Renal cortex interstitium (tissue), 11 donors: ENCODE data around the gene SMC1B. TPM values are rescaled to one million over a fixed set of nuclear protein-coding genes. Genes with fewer than 3 reads are reported as not detected.
"Not testable (repeated sequence)": the region's sequence is repeated elsewhere in the genome, so short reads cannot be mapped to it uniquely, and the experiment has no call there.

Experiments
- DNase-seq, 11 donors: peaks; one replicate each; pipeline ENCODE4 v3.0.0-alpha.2; 2013; ENCODE audit warnings: low read depth in 9 of 11, low spot score in 4 of 11; ENCODE audit errors: extremely low read depth in 1 of 11
- polyA plus RNA-seq, 3 donors: library from polyadenylated mRNA; unstranded; fragments of 120-200 nt; gene quantifications; one replicate each; pipeline ENCODE4 v1.2.1, GENCODE V29; 2013; ENCODE audit not compliant: insufficient read length in 3 of 3

The SMC1B gene
- polyA plus RNA-seq, 3 donors: 0.13 to 0.32 (median 0.20) TPM

DNA sequence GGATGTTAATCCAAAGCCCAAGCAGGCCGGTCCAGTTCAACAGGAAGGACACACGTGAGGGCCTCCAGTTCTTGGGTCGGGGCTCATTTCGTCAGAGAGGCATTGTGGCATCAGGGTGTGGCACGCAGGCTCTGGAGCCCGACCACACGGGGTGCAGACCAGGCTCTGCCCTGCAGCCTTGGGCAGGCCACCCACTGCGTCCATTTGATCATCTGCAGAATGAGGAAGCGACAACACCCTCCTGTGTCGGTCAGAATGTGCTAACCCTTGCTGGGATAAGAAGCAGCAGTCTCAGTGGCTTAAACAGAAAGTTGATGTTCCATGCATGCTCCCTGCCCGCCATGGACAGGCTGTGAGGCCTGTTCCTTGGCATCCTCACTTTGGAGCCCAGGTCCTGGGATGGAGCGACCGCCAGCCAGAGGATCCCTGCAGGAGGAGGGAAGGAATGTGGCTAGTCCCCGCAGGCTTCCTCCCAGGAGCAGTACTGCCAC is 10.9 kb upstream of the SMC1B start:
- DNase-seq: no peak

DNA sequence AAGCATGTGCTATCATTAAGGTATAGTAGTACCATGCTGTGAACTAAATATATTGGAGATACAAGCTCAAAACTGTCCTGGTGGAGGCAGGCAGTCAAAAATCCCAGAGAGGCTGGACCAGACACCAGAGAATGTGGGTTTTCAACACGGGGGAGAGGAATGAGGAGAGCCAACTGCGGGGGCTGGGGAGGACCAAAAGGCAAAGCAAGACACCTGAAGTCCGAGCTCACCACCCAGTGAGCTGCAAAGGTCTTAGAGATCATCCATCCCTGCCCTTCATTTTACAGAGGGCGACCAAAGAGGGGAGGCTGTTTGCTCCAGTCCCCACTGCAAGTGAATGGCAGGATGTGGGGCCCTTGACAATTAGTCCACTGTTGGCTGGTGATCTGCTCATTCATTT is 10.1 kb upstream of the SMC1B start:
- no peak for DNase-seq

DNA sequence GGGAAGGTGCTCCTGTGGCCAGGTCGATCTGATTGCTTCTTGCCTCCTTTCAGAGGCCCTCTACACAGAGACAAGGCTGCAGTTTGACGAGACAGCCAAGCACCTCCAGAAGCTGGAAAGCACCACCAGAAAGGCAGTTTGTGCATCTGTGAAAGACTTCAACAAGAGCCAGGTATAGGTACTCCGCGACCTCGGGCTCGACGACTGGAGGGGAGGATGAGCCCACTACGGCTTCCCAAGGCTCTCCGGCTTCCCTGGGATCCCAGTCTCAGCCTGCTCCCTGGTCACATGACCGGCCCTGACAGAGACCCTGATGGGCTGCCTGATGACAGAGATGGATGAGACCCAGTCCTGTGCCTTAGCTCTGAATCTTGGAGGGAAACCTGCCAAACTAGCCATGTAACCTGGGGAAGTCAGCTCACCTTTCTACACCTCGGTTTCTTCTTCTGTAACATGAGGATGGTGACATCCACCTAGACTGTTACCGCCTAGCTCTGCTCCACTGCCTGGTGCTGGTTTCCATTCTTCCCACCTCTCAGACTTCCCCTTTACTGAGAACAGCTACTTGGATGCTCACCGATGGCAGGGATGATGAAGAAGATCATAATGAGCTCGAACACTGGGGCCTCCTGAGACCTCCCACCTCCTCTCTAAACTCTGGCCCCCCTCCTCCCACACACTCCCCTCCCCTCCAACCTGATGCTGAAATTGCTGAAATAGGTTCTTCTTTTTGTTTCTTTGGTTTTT is 9.0 kb upstream of the SMC1B start:
- no peak for DNase-seq

DNA sequence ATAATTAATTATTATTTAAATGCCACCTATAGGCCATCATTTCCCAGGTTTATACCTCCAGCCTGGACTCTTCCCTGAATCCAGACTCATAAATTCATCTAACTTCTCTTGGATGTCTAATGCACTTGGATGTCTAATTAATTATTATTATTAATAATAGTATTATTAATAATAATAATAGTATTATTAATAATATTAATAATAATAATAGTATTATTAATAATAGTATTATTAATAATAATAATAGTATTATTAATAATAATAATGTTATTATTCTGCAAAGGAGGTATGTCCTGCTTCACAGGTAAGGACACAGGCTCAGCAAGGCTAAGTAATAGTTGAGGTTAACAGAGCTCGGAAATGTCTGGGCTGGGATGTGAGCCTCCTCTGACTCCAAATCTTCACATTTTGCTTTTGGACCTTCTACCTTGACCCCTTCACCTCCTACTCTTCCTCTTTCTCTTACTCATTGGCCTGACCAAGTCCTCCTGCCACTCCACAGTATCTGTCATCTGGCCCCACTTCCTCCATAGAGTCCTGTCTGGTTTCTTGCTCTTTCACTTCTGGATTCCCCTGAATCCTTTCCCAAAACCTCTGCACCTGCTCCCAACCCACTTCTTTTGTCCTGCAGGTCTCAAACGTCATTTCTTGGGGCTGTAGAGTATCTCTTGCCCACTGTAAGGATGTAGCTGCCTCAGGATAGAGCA is 8.1 kb upstream of the SMC1B start:
- DNase-seq: no peak

DNA sequence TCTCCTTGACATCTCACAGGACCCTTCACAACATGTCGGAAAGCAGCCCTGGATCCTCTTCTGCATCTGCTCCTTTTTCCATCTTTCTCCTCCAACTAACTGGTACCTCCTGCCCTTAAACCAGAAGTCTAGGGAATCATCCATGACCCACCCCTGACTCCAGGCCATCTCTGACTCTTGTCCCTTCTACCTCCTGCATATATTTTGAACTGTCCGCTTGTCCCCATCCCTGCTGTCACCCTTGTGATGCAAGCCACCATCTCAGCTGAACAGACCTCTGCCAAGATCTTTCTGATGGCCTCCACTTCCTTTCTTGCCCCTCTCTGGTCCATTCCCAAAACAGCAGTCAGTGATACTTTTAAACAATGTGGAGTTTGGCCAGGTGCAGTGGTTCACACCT is 7.1 kb upstream of the SMC1B start:
- no peak for DNase-seq

DNA sequence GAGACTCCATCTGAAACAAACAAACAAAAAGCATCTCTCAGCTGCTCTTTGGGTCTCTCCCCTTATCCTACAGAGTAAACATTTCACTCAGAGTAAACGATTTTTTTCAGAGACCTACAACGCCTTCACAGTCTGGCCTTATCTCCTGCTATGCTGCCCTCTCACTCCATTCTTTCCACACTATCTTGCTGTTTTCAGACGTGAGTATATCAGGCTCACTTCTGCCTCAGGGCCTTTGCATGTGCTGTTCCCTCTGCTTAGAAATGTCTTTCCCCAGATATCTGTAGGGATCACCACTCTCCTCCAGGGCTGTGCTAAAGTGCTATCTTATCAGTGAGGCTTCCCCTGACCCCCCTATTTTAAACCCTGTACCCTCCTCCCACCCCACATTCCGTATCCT is 6.6 kb upstream of the SMC1B start:
- DNase-seq: no peak

DNA sequence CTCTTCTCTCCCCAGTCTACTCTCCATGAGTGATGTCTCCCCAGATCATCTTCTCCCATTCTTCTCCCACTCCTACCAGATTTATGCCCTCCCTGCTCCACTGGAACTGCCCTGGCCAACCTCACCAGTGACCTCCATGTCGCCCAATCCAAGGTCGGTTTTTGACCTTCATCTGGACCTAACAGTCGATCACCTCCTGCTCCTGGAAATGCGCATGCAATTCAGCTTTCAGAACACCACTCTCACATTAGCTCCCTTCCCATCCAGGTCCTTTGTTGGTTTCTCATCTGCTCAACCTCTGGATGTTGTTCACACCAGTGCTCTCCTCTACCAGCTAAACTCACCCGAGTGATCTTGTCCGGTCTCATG is 5.4 kb upstream of the SMC1B start:
- DNase-seq: no peak

DNA sequence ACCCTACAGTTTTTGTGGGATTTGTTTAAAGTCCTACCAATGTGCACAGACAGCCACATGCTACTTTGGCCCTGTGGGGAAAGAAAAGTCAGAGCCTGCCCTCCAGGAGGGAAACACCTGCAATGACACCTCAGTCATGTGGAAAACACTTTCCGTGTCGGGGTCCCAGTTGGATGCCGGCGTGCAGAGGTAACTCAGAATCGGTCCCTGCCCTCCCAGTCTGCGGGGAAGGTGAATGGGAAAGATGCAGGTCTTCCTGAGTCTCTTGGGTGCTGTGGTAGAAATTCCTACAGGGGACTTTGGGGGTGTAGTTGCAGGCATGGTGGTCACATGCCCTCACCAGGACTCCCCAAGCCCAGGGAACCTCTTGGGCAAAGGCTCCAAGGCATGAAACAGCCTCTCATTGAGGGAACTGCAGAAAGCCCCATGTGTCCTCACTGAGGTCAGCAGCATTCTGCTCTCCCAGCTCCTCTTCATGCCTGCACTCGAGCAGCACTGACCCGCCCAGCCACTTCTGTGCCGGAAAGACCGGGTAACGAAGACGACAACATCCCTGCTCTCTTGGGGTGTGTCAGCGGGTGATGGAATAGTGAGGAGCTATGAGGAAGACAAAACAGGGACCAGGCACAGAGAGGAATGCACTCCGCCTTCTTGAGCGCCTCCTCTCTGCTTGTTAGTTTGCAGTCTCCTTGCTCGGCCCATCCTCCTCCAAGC is 4.8 kb upstream of the SMC1B start:
- no peak for DNase-seq

DNA sequence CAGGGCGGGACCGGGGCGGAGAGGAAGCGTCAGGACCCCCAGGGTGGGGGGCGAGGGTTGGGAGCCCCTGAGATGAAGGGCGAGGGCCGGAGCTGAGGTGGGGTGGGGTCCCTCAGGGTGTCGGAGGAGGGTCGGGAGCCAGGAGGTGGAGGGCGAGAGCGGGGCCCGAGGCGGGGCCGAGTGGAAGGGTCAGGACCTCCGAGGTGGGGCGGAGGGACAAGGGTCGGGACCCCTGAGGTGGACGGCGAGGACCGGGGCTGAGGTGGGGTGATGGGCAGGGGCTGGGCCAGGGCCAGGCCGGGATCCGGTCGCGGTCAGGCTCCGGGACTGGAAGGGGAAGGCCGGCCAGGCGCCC is 409 bp downstream of the SMC1B start:
- DNase-seq: no peak

DNA sequence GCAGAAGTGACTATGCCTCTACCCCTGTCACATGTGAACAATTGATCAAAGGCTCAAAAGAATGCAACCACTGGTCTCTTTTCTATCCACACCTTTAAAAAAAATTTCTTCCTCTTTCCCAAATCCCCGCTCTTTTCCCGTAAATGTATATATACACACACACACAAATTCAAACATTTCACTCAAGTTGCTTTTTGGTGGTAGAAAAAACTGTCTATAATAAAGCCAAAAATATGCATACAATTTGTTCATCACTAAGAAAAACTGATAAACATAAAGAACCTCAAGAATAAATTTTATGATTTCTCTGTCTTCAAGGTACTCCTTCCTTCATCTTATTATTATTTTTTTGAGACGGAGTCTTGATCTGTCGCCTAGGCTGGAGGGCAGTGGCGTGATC is 5.6 kb downstream of the SMC1B start:
- DNase-seq: no peak

DNA sequence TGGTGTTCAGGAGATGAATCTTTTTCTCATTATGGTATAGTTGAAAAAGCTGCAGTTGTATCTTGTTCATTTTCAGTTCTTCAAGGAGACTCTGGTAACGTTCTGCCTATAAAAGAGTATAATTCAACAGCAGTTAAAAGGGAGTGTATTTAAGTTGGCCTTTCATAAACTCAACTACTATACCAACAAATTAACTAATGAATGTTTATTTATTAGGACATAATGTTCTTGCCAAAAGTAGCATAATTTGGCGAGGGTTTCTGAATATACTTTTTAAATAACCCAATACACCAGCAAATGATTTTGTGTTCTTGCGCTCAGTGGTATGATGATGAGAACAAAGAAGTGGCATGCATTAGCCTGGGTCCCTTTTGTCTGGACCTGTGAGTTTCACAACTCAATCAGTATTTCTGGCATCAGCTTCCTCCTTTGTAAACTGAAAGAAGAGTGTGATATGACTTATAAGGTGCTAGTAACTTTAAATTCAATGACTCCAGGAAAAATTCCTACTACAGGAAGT is 10.9 kb downstream of the SMC1B start:
- DNase-seq: no peak

DNA sequence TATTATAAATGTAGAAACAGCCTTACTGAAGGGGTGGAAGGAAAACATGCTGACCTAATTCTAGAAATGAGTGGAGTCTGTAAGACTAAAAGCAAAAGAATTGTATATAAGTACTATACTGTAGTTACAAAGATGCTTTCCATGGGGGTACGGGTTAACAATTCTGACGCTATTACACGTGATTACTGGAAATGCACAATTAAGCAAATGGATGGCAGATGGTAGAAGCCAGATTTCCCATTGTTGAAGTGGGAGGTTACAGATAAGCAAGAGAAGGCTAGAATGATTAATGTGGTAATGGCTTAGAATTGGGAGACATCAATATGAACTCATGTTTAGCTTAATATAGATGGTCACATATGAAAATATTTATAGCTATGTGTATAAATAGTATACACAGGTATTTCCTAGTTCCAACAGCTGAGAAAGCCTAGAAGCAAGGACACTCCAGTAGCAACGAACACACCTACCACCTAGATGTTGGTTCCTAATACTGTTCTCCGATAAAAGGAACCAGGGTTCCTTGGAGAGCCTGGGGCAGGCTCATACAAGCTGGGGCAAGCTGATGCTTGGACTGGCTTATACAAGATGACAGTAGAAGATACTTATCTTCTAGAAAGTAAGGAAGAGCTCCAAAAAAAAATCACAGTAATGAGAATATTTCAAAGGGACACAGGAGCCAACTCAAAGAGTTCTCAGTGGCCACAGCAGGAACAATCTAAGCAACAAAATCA is 13.5 kb downstream of the SMC1B start:
- no peak for DNase-seq

DNA sequence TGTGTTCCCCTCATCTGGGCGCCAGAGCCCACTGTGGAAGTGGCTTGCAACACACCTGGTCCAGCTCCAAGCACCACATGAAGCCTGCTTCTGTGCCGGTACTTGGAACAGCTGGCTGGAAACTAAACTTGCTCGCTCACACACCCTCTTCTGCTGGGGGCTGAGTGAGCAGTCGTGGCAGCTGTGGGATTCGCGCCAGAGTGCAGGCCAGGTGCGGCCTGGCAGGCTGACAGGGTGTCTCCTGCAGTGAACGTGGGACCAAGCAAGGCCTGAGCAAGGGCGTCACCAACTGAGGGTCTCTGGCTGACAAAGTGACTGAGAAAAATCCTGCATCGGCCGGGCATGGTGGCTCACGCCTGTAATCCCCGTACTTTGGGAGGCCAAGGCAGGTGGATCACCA is 15.2 kb downstream of the SMC1B start:
- no peak for DNase-seq

DNA sequence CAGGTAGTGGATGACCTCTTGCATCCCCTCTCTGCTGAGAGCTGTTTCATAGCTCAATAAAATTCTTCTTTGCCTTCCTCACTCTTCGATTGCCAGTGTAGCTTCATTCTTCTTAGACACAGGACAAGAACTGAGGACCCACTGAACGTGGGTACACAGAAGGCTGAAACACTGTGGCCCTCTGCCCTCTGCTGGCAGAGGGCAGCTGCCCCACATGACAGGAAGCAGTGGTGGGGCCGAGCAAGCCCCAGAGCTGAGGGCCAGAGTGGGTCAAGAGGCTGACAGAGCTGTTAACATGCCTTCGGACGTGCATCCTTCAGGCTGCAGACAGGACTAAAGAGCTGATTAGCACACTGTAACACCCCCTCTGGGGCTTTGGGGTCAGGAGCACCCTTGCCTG is 15.6 kb downstream of the SMC1B start:
- DNase-seq: no peak

DNA sequence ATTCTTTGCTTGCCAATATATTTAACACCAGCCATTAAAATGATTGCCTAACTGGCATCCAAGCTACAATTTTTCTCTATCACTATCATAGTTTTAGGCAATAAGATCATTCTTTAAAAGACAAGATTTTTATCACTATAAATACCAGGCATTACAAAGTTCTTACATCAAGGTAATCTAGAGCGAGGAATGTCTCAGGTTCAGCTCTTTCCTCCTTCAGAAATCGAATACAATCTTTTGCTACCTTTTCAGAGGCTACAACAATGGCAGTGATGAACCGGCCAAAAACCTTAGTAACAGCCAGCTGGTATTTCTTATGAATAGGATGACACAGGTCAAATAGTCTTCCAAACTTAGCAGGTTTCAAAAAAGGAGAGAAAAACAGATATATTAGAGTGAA is 23.9 kb downstream of the SMC1B start:
- DNase-seq: no peak

DNA sequence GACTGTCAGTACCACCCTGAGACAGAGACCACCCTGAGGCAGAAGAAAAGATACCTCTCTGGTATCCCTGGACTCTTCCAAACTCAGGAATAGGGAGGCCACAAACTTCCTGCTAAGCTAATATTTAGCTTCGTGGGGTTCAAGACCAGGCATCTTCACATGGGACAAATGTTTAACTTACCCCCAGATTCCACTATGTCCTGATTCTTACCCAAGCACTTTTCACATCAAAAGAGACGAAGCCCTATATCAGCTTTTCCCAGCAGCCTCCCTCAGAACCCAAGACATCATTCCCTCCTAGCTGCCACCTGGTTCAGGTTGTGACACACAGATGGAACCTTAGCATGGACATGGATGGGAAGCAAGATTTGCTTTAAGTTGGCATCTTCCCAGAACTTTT is 32.1 kb downstream of the SMC1B start:
- DNase-seq: no peak

DNA sequence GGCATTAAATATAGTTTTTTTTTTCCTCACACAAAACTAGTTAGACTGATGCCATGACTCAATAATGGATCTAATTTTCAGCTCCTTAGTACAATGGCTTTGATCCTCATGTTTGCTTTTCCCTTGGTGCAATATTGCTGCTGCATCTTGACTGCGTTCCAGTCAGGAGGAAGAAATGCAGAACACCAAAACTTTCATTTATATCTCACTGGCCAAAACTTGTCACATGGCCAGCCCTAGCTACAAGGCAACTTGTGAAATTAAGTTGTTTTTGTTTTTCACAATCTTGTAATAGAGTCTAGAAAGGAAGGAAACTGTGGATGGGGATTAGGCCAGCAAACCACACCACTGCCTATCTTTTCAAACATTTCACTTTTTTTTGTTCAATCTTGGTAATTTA is 36.7 kb downstream of the SMC1B start:
- no peak for DNase-seq

DNA sequence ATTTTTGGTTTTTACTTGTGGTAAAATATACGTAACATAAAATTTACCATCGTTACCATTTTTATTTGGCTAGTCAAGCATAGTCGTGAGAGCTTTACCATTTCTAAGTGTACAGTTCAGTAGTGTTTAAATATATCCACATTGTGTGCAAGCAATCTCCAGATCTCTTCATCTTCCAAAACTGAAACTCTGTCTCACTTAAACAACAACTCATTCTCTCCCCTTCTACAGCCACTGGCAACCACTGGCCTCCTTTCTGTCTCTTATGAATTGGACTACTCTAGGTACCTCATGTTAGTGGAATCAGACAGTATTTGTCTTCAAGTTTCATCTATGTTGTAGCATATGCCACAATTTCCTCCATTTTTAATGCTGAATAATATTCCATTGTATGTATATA is 37.4 kb downstream of the SMC1B start:
- DNase-seq: no peak

DNA sequence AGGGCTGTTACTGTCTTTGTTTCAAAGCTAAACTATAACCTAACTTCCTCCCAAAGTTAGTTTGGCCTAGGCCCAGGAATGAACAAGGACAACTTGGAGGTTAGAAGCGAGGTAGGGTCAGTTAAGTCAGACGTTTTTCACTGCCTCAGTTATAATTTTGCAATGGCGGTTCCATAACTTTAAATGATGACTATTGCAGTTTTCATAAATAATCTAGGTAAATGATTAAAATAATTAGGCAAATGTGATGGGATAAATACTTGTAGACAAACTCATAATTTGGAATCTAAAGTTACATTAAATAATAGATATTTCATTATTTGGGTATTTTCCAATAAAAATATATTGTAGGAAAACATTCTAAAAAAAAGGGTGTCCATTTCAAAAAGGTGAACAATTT is 39.8 kb downstream of the SMC1B start:
- DNase-seq: not testable (repeated sequence)
